Fibroblast of mammary gland (primary cell): Measurements from ENCODE around the gene CENPF.
A peak's percentile ranks its signal among the peaks of the same experiment; 100 is the strongest.
"Not testable (repeated sequence)": the region's sequence is repeated elsewhere in the genome, so short reads cannot be mapped to it uniquely, and the experiment has no call there.

Experiments used
- DNase-seq: peaks from one replicate; pipeline ENCODE4 v3.0.0-alpha.2; 2010; ENCODE audit warnings: low read depth
- H3K4me3 ChIP-seq: 2 replicates; pipeline ENCODE4 v1.5.1; 2011; ENCODE audit warnings: low read depth, mild to moderate bottlenecking, low read length, moderate library complexity; ENCODE audit not compliant: control insufficient read depth
- CTCF ChIP-seq: conservative IDR thresholded peaks from 2 replicates; pipeline ENCODE4 v1.5.1; 2011; ENCODE audit warnings: low read depth, low read length, inconsistent platforms; ENCODE audit not compliant: control insufficient read depth, insufficient read depth

The CENPF gene

GRCh38 chr1:214664651-214665433, 61.8 kb downstream of the CENPF start:
- DNase-seq, result no peak
- TF ChIP-seq CTCF, result no peak
- no peak overlapping the region for H3K4me3 ChIP-seq

- peak; percentile 20 for DNase-seq
- no peak for TF ChIP-seq CTCF
- no peak overlapping the region for H3K4me3 ChIP-seq
Observed at GRCh38 chr1:214665606-214666110, 62.7 kb downstream of the CENPF start.

GRCh38 chr1:214666674-214667073, 63.7 kb downstream of the CENPF start:
- TF ChIP-seq CTCF, result no peak
- H3K4me3 ChIP-seq, result no peak overlapping the region

GRCh38 chr1:214670098-214670497, 67.1 kb downstream of the CENPF start:
- TF ChIP-seq CTCF, result no peak
- no peak overlapping the region for H3K4me3 ChIP-seq
- peak; percentile 57 for DNase-seq

More at GRCh38 chr1:214666674-214667073, 63.7 kb downstream of the CENPF start:
- no peak for DNase-seq

GRCh38 chr1:214673029-214673428, 70.0 kb downstream of the CENPF start:
- H3K4me3 ChIP-seq, DNase-seq: not testable (repeated sequence)

GRCh38 chr1:214673576-214673975, 70.6 kb downstream of the CENPF start:
- no peak for DNase-seq
- H3K4me3 ChIP-seq, result no peak overlapping the region
- TF ChIP-seq CTCF, result no peak

- not testable (repeated sequence) for H3K4me3 ChIP-seq, DNase-seq
Observed at GRCh38 chr1:214675524-214675923, 72.5 kb downstream of the CENPF start.

GRCh38 chr1:214676747-214677146, 73.8 kb downstream of the CENPF start:
- no peak for TF ChIP-seq CTCF
- no peak for DNase-seq
- no peak overlapping the region for H3K4me3 ChIP-seq
